Spleen (tissue), 11 donors: ENCODE results near the gene CNIH1. TPM values are rescaled to one million over a fixed set of nuclear protein-coding genes. Genes with fewer than 3 reads are reported as not detected.

ENCODE experiments used
- DNase-seq: peaks from one replicate; pipeline ENCODE4 v3.0.0-alpha.2; 2020
- H3K27ac ChIP-seq, 8 donors: fragments of 200-600 bp; sonication (generic) in 7 of 8; 1 replicate in 4 of 8; 2 replicates in 4 of 8; pipeline versions ENCODE4 v1.5.0 to v1.8.0; 2016 to 2021; ENCODE audit warnings: inconsistent platforms in 4 of 8, mild to moderate bottlenecking in 4 of 8, moderate library complexity in 1 of 8
- H3K27me3 ChIP-seq, 7 donors: fragments of 200-600 bp; sonication (generic) in 6 of 7; replicated peaks in 1 of 7; 1 replicate in 4 of 7; 2 replicates in 3 of 7; pipeline versions ENCODE4 v1.5.0 to v1.8.0; 2016 to 2021; ENCODE audit warnings: inconsistent platforms in 3 of 7, mild to moderate bottlenecking in 1 of 7
- H3K36me3 ChIP-seq, 6 donors: fragments of 200-600 bp; sonication (generic) in 5 of 6; 1 replicate in 4 of 6; 2 replicates in 2 of 6; pipeline versions ENCODE4 v1.5.0 to v1.8.0; 2016 to 2021; ENCODE audit warnings: inconsistent platforms in 2 of 6
- H3K4me1 ChIP-seq, 6 donors: fragments of 200-600 bp; sonication (generic) in 5 of 6; 1 replicate in 3 of 6; 2 replicates in 3 of 6; pipeline versions ENCODE4 v1.5.0 to v1.8.0; 2016 to 2021; ENCODE audit warnings: inconsistent platforms in 3 of 6
- H3K4me3 ChIP-seq, 8 donors: fragments of 200-600 bp; sonication (generic) in 7 of 8; 1 replicate in 4 of 8; 2 replicates in 4 of 8; pipeline versions ENCODE4 v1.5.0 to v1.8.0; 2016 to 2021; ENCODE audit warnings: inconsistent platforms in 4 of 8, mild to moderate bottlenecking in 4 of 8, moderate library complexity in 2 of 8
- H3K9me3 ChIP-seq, 8 donors: fragments of 200-600 bp; sonication (generic) in 7 of 8; 1 replicate in 4 of 8; 2 replicates in 4 of 8; pipeline versions ENCODE4 v1.5.0 to v1.8.0; 2016 to 2021; ENCODE audit warnings: inconsistent platforms in 4 of 8
- POLR2A ChIP-seq, 3 donors: fragments of 450-650 bp; IDR thresholded peaks; one replicate each; pipeline ENCODE4 v1.5.1; 2017; ENCODE audit warnings: antibody characterized with exemption in 3 of 3, mild to moderate bottlenecking in 1 of 3
- POLR2AphosphoS5 ChIP-seq, 3 donors: sonication (generic); formaldehyde crosslinking; IDR thresholded peaks; one replicate each; pipeline ENCODE4 v1.5.1; 2017; ENCODE audit warnings: antibody characterized with exemption in 3 of 3
- WGBS, 5 donors: extraction: QIAGEN DNeasy Blood & Tissue Kit in 3 of 5; methylation state at CpG; one replicate each; pipeline versions ENCODE4 v1.1.5 to v1.1.7; 2013 to 2018; 5-methylcytosine and 5-hydroxymethylcytosine counted together
- intact Hi-C: fragments of 100-400 bp; cut with DNase I; formaldehyde crosslinking; loops from one replicate; pipeline ENCODE4 v1.15.0; 2023; ENCODE audit warnings: low total_unique reads
- polyA plus RNA-seq, 3 donors: library from polyadenylated mRNA; stranded (reverse); fragments of 200-250 nt; gene quantifications; one replicate each; pipeline ENCODE4 v1.2.1, GENCODE V29; 2013
- total RNA-seq, 7 donors: library from RNA; depleted of rRNA in 3 of 7; stranded (reverse); fragments of >200 nt in 3 of 7; fragmentation: NEBNext Ultra II Directional in 4 of 7; extraction: Animal tissue kit (Norgen Biotek cat#: 25700) in 4 of 7; gene quantifications; one replicate each; pipeline versions ENCODE4 v1.1.0 to v1.2.1, GENCODE V29; 2016 to 2021
- TF ChIP-seq, protein P1 (sequence below), 11 experiments: fragments of 200-600 bp in 7 of 11; fragments of 450-650 bp in 4 of 11; sonication (generic) in 4 of 11; IDR thresholded peaks in 8 of 11; conservative IDR thresholded peaks in 3 of 11; 1 replicate in 7 of 11; 2 replicates in 4 of 11; pipeline versions ENCODE4 v1.4.0 to v1.8.0; 2016 to 2021; ENCODE audit warnings: antibody characterized with exemption in 11 of 11, inconsistent platforms in 4 of 11, mild to moderate bottlenecking in 1 of 11
- donor health status: healthy with polysubstance abuse.
- donor health status: DM: no; HTN: no; CAD: no; lungs with moderate emphysema.
- donor health status: DM: no; HTN: no; CAD: no.
- donor health status: Bipolar disorder and iron deficiency.
- donor health status: healthy.
- donor health status: DM: no; HTN: no; CAD: no.
- donor health status: DM: yes; HTN: yes; CAD: no.

CNIH1 gene
- total and polyA plus RNA-seq, 10 donors = 35.0 to 105 (median 47.0) TPM

DNA sequence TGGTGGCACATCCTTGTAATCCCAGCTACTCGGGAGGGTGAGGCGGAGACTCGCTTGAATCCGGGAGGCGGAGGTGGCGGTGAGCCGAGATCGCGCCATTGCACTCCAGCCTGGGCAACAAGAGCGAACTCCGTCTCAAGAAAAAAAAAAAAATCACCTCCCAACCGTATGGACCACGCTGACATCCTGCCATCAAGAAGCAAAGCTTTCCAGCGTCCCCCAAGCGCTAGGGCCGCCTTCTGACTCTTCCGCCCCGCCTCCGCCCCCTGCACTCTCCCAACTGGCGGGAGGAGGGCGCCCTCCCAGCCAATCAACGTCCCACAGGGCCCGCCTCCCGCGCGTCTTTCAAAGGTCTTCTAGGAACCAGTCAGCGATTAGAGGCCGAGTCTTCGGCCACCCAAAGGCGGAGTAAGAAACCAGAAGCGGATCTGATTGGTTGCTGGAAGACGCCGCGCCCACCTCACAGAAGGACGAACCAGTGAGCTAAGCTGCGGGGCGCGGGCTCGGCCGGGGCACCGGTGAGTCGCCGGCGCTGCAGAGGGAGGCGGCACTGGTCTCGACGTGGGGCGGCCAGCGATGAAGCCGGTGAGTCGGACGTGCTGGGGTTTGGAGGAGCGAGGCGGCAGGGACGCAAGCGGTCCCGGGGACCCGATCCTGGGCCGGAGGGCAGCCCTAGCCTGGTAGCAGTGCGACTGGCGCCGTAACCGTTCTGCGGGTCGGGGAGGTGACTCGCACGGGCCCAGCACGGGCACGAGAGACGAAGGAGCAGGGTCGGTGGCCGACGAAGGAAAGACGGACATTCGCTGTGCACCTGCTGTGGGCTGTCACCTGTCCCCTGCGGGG lies 44.5 kb downstream of the CNIH1 start, which contains the start of gene CDKN3:
Gene CDKN3, plus strand, starts transcription at position 515 of the 843 bp plus-strand sequence. Its CDS starts 62 bp downstream, at position 577.
- no peaks in the 10 kb centered on the region for H3K27me3 ChIP-seq
- 1 to 2% (median 2%) methylated on average over 53 to 76 of the region's 76 CpGs for WGBS, 5 donors
- H3K4me3 ChIP-seq = peak within 1 kb of the TSS; percentile 57 to 83 (median 76)
- H3K4me1 ChIP-seq = peaks cover 4 to 31% (median 19%) of the 10 kb centered on the region in 6 donors
- H3K27ac ChIP-seq = peak within 1 kb of the TSS in 5 of 8 donors; percentile 40 to 82 (median 69)
- no peaks in the 10 kb centered on the region for H3K36me3 ChIP-seq
- TF ChIP-seq POLR2AphosphoS5 (IDR thresholded peaks at IDR 0.05) = peak; percentile 88 to 96 (median 94)
- TF ChIP-seq POLR2A (IDR thresholded peaks at IDR 0.05) = peak in 1 of 3 donors; percentile 53
- TF ChIP-seq, protein P1, sequence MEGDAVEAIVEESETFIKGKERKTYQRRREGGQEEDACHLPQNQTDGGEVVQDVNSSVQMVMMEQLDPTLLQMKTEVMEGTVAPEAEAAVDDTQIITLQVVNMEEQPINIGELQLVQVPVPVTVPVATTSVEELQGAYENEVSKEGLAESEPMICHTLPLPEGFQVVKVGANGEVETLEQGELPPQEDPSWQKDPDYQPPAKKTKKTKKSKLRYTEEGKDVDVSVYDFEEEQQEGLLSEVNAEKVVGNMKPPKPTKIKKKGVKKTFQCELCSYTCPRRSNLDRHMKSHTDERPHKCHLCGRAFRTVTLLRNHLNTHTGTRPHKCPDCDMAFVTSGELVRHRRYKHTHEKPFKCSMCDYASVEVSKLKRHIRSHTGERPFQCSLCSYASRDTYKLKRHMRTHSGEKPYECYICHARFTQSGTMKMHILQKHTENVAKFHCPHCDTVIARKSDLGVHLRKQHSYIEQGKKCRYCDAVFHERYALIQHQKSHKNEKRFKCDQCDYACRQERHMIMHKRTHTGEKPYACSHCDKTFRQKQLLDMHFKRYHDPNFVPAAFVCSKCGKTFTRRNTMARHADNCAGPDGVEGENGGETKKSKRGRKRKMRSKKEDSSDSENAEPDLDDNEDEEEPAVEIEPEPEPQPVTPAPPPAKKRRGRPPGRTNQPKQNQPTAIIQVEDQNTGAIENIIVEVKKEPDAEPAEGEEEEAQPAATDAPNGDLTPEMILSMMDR (IDR thresholded peaks at IDR 0.05 in 8 of 11, conservative IDR thresholded peaks at IDR 0.05 in 3 of 11) = peak; percentile 41 to 82 (median 72)
- intact Hi-C loops = no loop called here
- DNase-seq = peak; percentile 98
- no peaks in the 10 kb centered on the region for H3K9me3 ChIP-seq

DNA sequence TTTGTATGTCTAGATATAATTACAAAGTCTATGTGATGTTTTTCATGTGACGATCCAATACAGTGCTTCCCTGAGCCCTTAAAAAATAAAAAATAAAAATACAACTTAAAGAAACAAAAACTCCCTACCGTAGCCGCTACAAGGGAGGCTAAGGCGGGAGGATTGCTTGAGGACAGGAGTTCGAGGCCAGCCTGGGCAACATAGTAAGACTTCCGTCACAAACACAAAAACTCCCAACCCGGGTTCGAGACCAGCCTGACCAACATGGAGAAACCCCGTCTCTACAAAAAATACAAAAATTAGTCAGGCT lies 45.0 kb downstream of the CNIH1 start:
- intact Hi-C loops = no loop called here
- Histone ChIP-seq H3K9me3 (no peaks in the 10 kb centered on the region), H3K27me3 (no peaks in the 10 kb centered on the region), H3K27ac (peak overlapping the region in 5 of 8 donors; percentile 19 to 82 (median 45)), H3K4me1 (peaks cover 4 to 31% (median 19%) of the 10 kb centered on the region in 6 donors), H3K4me3 (peak overlapping the region; percentile 32 to 83 (median 76)), H3K36me3 (no peaks in the 10 kb centered on the region)
- 64 to 75% (median 67%) methylated on average over 9 of the region's 9 CpGs for WGBS, 5 donors
- DNase-seq = no peak
- TF ChIP-seq, protein P1 (IDR thresholded peaks at IDR 0.05 in 8 of 11, conservative IDR thresholded peaks at IDR 0.05 in 3 of 11) = no peak
- no peak for TF ChIP-seq POLR2AphosphoS5 (IDR thresholded peaks at IDR 0.05)

DNA sequence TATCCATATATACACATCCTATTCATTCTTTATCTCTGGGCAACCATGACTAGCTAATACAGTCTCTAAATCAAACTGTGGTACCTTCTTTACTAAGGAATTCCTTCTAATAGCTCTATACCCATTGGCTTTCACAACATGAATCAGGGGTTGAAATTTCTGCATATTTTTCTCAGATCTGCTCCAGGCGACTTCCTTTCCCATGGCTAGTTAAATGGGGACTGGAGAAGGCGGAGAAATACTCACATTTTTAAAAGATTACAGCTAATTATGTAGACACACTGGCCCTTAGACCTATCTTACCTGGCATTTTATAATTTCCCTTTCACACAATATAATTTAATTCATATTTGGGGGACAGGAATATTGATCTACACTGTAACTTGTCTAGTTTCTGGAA lies 45.5 kb downstream of the CNIH1 start:
- H3K4me1 ChIP-seq = peaks cover 4 to 31% (median 19%) of the 10 kb centered on the region in 6 donors
- H3K27me3 ChIP-seq = no peaks in the 10 kb centered on the region
- H3K27ac ChIP-seq = no peak overlapping the region
- 94 to 99% (median 98%) methylated on average over 2 of the region's 2 CpGs for WGBS, 5 donors
- H3K9me3 ChIP-seq = no peaks in the 10 kb centered on the region
- TF ChIP-seq POLR2A (IDR thresholded peaks at IDR 0.05) (no peak), POLR2AphosphoS5 (IDR thresholded peaks at IDR 0.05) (no peak)
- TF ChIP-seq, protein P1 (IDR thresholded peaks at IDR 0.05 in 8 of 11, conservative IDR thresholded peaks at IDR 0.05 in 3 of 11) = no peak
- DNase-seq = no peak
- no peaks in the 10 kb centered on the region for H3K36me3 ChIP-seq
- no peak overlapping the region for H3K4me3 ChIP-seq
- intact Hi-C loops = no loop called here

DNA sequence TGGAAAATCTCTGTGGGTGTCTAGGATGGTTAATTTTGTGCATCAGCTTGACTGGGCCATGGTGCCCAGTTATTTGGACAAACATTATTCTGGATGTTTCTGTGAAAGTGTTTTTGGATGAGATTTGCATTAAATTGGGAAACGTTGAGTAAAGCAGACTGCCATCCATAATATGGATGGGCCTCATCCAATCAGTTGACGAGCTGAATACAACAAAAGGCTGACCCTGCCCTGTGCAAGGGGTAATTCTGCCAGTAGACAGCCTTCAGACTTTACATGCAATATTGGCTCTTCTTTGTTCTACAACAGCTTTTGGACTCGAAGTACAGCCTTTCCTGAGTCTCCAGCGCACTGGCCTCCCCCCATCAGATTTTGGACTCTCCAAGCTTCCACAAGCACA lies 45.9 kb downstream of the CNIH1 start:
- DNase-seq = no peak
- no peak overlapping the region for H3K4me3 ChIP-seq
- intact Hi-C loops = no loop called here
- 75 to 94% (median 83%) methylated on average over 4 of the region's 4 CpGs for WGBS, 5 donors
- no peaks in the 10 kb centered on the region for H3K27me3 ChIP-seq
- peaks cover 4 to 31% (median 19%) of the 10 kb centered on the region in 6 donors for H3K4me1 ChIP-seq
- TF ChIP-seq, protein P1 (IDR thresholded peaks at IDR 0.05 in 8 of 11, conservative IDR thresholded peaks at IDR 0.05 in 3 of 11) = no peak
- TF ChIP-seq POLR2A (IDR thresholded peaks at IDR 0.05) (no peak), POLR2AphosphoS5 (IDR thresholded peaks at IDR 0.05) (no peak)
- no peaks in the 10 kb centered on the region for H3K36me3 ChIP-seq
- H3K27ac ChIP-seq = no peak overlapping the region
- no peaks in the 10 kb centered on the region for H3K9me3 ChIP-seq
